ENCODE results near the gene CAPS.

CAPS gene

GRCh38 chr19:5895409-5895808 is 18.6 kb upstream of the CAPS start:
- TF ChIP-seq BACH2 (CRISPR knock-in tag; IDR thresholded peaks at IDR 0.05; ENCODE audit: borderline replicate concordance) (no peak), SNAI2 (CRISPR knock-in tag; IDR thresholded peaks at IDR 0.05) (no peak), RARB (CRISPR knock-in tag; IDR thresholded peaks at IDR 0.05) (no peak), ZNF70 (CRISPR knock-in tag; IDR thresholded peaks at IDR 0.05) (no peak), ZNF565 (CRISPR knock-in tag; conservative IDR thresholded peaks at IDR 0.05; ENCODE audit: low read depth) (no peak), PPARA (CRISPR knock-in tag; IDR thresholded peaks at IDR 0.05; ENCODE audit: borderline replicate concordance) (no peak), ARNTL (CRISPR knock-in tag; IDR thresholded peaks at IDR 0.05; ENCODE audit: borderline replicate concordance, low read depth) (no peak), ZC3H10 (CRISPR knock-in tag; IDR thresholded peaks at IDR 0.05) (no peak), PATZ1 (CRISPR knock-in tag; IDR thresholded peaks at IDR 0.05; ENCODE audit: borderline replicate concordance) (no peak), ZFP30 (CRISPR knock-in tag; IDR thresholded peaks at IDR 0.05) (no peak), ZFP3 (CRISPR knock-in tag; IDR thresholded peaks at IDR 0.05) (no peak), ISL1 (CRISPR knock-in tag; IDR thresholded peaks at IDR 0.05) (no peak), GLIS3 (CRISPR knock-in tag; IDR thresholded peaks at IDR 0.05) (no peak), TCF4 (CRISPR knock-in tag; IDR thresholded peaks at IDR 0.05; ENCODE audit: borderline replicate concordance) (no peak), ESRRG (CRISPR knock-in tag; IDR thresholded peaks at IDR 0.05) (no peak)
- TF ChIP-seq, protein P1, sequence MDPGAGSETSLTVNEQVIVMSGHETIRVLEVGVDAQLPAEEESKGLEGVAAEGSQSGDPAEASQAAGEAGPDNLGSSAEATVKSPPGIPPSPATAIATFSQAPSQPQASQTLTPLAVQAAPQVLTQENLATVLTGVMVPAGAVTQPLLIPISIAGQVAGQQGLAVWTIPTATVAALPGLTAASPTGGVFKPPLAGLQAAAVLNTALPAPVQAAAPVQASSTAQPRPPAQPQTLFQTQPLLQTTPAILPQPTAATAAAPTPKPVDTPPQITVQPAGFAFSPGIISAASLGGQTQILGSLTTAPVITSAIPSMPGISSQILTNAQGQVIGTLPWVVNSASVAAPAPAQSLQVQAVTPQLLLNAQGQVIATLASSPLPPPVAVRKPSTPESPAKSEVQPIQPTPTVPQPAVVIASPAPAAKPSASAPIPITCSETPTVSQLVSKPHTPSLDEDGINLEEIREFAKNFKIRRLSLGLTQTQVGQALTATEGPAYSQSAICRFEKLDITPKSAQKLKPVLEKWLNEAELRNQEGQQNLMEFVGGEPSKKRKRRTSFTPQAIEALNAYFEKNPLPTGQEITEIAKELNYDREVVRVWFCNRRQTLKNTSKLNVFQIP (CRISPR knock-in tag; IDR thresholded peaks at IDR 0.05; ENCODE audit: borderline replicate concordance, low read depth): no peak
- TF ChIP-seq, protein P2, sequence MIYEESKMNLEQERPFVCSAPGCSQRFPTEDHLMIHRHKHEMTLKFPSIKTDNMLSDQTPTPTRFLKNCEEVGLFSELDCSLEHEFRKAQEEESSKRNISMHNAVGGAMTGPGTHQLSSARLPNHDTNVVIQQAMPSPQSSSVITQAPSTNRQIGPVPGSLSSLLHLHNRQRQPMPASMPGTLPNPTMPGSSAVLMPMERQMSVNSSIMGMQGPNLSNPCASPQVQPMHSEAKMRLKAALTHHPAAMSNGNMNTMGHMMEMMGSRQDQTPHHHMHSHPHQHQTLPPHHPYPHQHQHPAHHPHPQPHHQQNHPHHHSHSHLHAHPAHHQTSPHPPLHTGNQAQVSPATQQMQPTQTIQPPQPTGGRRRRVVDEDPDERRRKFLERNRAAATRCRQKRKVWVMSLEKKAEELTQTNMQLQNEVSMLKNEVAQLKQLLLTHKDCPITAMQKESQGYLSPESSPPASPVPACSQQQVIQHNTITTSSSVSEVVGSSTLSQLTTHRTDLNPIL (CRISPR knock-in tag; IDR thresholded peaks at IDR 0.05; ENCODE audit: low read depth): no peak
- ATAC-seq: no peak

DNA sequence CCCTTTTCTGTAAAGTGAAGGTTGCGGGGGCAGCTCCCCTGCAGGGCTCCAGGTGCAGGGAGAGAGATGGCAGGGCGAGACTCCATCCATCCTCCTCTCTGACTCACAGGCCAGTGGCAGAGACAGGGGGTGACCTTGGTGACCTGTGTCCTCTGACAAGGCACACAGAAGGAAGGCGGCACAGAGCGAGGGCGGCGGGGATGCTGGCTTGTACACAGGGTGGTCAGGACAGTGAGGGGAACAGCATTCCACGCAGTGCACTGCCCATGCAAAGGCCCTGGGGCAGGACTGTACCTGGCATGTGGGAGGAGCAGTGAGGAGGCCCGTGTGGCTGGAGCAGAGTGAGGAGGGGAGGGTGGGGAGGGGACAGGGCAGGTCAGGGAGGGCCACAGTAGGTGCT is 18.2 kb upstream of the CAPS start:
- ATAC-seq: no peak
- TF ChIP-seq ESRRG (CRISPR knock-in tag; IDR thresholded peaks at IDR 0.05) (no peak), ZC3H10 (CRISPR knock-in tag; IDR thresholded peaks at IDR 0.05) (no peak), ZNF565 (CRISPR knock-in tag; conservative IDR thresholded peaks at IDR 0.05; ENCODE audit: low read depth) (no peak), PPARA (CRISPR knock-in tag; IDR thresholded peaks at IDR 0.05; ENCODE audit: borderline replicate concordance) (no peak), GLIS3 (CRISPR knock-in tag; IDR thresholded peaks at IDR 0.05) (no peak), TSHZ2 (CRISPR knock-in tag; IDR thresholded peaks at IDR 0.05) (no peak), CSRNP3 (CRISPR knock-in tag; IDR thresholded peaks at IDR 0.05) (no peak)

DNA sequence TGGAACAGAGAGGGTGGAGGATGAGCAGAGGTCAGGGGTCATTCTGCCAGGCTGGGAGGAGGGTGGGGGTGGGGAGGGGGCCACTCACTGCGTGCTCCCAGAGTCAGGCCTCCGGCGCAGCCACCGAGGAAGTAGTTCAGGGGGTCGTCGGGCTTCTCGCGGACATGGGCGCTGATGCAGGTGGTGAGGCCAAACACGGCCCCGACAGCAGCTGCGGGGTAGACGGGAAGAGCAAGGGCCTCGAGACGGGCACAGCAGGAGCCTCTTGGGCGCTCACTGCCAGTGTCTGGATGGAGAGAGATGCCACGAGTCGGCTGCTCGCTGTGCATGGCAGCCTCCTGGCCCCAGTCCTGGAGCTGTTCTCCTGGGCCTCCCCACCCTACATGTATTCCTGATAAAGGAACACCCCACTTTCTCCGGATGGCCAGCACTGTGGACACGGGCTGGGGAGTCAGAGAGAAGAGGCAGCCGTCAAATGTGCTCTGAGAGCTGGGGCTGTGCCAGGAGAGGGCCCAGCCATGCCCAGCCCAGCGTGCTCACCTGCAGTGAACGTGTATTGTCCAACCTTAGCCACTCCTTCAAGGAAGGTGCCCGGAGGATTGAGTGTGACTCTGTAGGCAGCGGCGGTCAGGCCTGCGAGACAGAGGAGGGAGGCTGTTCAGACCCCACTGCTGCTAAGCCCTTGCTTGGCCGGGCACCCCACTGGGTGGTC is 17.5 kb upstream of the CAPS start:
- ATAC-seq: no peak
- TF ChIP-seq CSDC2 (CRISPR knock-in tag; IDR thresholded peaks at IDR 0.05) (no peak), ZFP30 (CRISPR knock-in tag; IDR thresholded peaks at IDR 0.05) (no peak), SNAI2 (CRISPR knock-in tag; IDR thresholded peaks at IDR 0.05) (no peak), PATZ1 (CRISPR knock-in tag; IDR thresholded peaks at IDR 0.05; ENCODE audit: borderline replicate concordance) (no peak), ARNTL (CRISPR knock-in tag; IDR thresholded peaks at IDR 0.05; ENCODE audit: borderline replicate concordance, low read depth) (no peak), ISL1 (CRISPR knock-in tag; IDR thresholded peaks at IDR 0.05) (no peak), GLIS3 (CRISPR knock-in tag; IDR thresholded peaks at IDR 0.05) (no peak), TCF4 (CRISPR knock-in tag; IDR thresholded peaks at IDR 0.05; ENCODE audit: borderline replicate concordance) (no peak), TOX (CRISPR knock-in tag; IDR thresholded peaks at IDR 0.05; ENCODE audit: borderline replicate concordance) (no peak), ESRRG (CRISPR knock-in tag; IDR thresholded peaks at IDR 0.05) (no peak)
- TF ChIP-seq, protein P2 (CRISPR knock-in tag; IDR thresholded peaks at IDR 0.05; ENCODE audit: low read depth): no peak
